Mesenchymal stem cell (in vitro differentiated cells and primary cell): ENCODE measurements around the gene CNTNAP2.

Experiments
- DNase-seq: peaks from one replicate; pipeline ENCODE4 v3.0.0-alpha.2; 2013
- H2AFZ ChIP-seq: one replicate; pipeline ENCODE4 v1.6.1; 2013; ENCODE audit warnings: low read depth, mild to moderate bottlenecking, control low read depth, inconsistent platforms, low read length, moderate library complexity
- H2AK5ac ChIP-seq: 2 replicates; pipeline ENCODE4 v1.6.1; 2013; ENCODE audit warnings: low read length, moderate library complexity, mild to moderate bottlenecking, inconsistent platforms; ENCODE audit not compliant: severe bottlenecking
- H2BK120ac ChIP-seq: one replicate; pipeline ENCODE4 v1.6.1; 2013; ENCODE audit warnings: low read depth, mild to moderate bottlenecking, inconsistent platforms, low read length, moderate library complexity
- H2BK12ac ChIP-seq, 2 experiments: one replicate each; pipeline ENCODE4 v1.6.1; 2013; ENCODE audit warnings: inconsistent platforms in 2 of 2, low read length in 2 of 2, mild to moderate bottlenecking in 2 of 2, moderate library complexity in 2 of 2, control low read depth in 1 of 2
- H2BK15ac ChIP-seq: one replicate; pipeline ENCODE4 v1.6.1; 2013; ENCODE audit warnings: mild to moderate bottlenecking, low read depth, inconsistent platforms; ENCODE audit not compliant: poor library complexity, severe bottlenecking
- H2BK5ac ChIP-seq: 2 replicates; pipeline ENCODE4 v1.6.1; 2013; ENCODE audit warnings: low read depth, mild to moderate bottlenecking, low read length, control low read depth, inconsistent platforms; ENCODE audit not compliant: poor library complexity, severe bottlenecking
- H3K14ac ChIP-seq, 2 experiments: one replicate each; pipeline ENCODE4 v1.6.1; 2013; ENCODE audit warnings: inconsistent platforms in 2 of 2, low read length in 2 of 2, control low read depth in 1 of 2, mild to moderate bottlenecking in 1 of 2, moderate library complexity in 1 of 2
- H3K18ac ChIP-seq, 2 experiments: one replicate each; pipeline ENCODE4 v1.6.1; 2013; ENCODE audit warnings: inconsistent platforms in 2 of 2, low read length in 2 of 2, control low read depth in 1 of 2, low read depth in 1 of 2, mild to moderate bottlenecking in 1 of 2
- H3K23ac ChIP-seq, 2 experiments: one replicate each; pipeline ENCODE4 v1.6.1; 2013; ENCODE audit warnings: inconsistent platforms in 2 of 2, low read length in 2 of 2, mild to moderate bottlenecking in 2 of 2, moderate library complexity in 2 of 2, control low read depth in 1 of 2
- H3K27ac ChIP-seq: 2 replicates; pipeline ENCODE4 v1.5.1; 2013; ENCODE audit warnings: mild to moderate bottlenecking, moderate library complexity, low read length, control low read depth, inconsistent platforms; ENCODE audit not compliant: poor library complexity, severe bottlenecking
- H3K27me3 ChIP-seq, 2 experiments: 2 replicates each; pipeline versions ENCODE4 v1.6.1 to v1.7.0; 2013; ENCODE audit warnings: low read length in 2 of 2, mild to moderate bottlenecking in 2 of 2, moderate library complexity in 2 of 2, control low read depth in 1 of 2, inconsistent platforms in 1 of 2; ENCODE audit not compliant: control insufficient read depth in 1 of 2, insufficient read depth in 1 of 2
- H3K36me3 ChIP-seq, 2 experiments: 2 replicates each; pipeline versions ENCODE4 v1.6.1 to v1.7.0; 2013; ENCODE audit warnings: low read length in 2 of 2, control low read depth in 1 of 2, inconsistent platforms in 1 of 2, low read depth in 1 of 2, mild to moderate bottlenecking in 1 of 2; ENCODE audit not compliant: insufficient read depth in 2 of 2, control insufficient read depth in 1 of 2
- H3K4ac ChIP-seq, 2 experiments: one replicate each; pipeline ENCODE4 v1.6.1; 2013; ENCODE audit warnings: inconsistent platforms in 2 of 2, low read length in 2 of 2, mild to moderate bottlenecking in 2 of 2, moderate library complexity in 2 of 2, control low read depth in 1 of 2, low read depth in 1 of 2
- H3K4me1 ChIP-seq: 2 replicates; pipeline ENCODE4 v1.6.1; 2013; ENCODE audit warnings: low read depth, low read length, control low read depth; ENCODE audit not compliant: control insufficient read depth, insufficient read depth
- H3K4me2 ChIP-seq: 2 replicates; pipeline ENCODE4 v1.6.1; 2013; ENCODE audit warnings: low read length, mild to moderate bottlenecking, inconsistent platforms; ENCODE audit not compliant: poor library complexity, severe bottlenecking
- H3K4me3 ChIP-seq, 2 experiments: 2 replicates each; pipeline versions ENCODE4 v1.5.1 to v1.7.0; 2013; ENCODE audit warnings: low read length in 2 of 2, mild to moderate bottlenecking in 2 of 2, control low read depth in 1 of 2, low read depth in 1 of 2; ENCODE audit not compliant: insufficient read depth in 1 of 2
- H3K79me1 ChIP-seq: replicated peaks from 2 replicates; pipeline ENCODE4 v1.6.1; 2013; ENCODE audit warnings: mild to moderate bottlenecking, control low read depth, low read length, inconsistent platforms; ENCODE audit not compliant: poor library complexity, severe bottlenecking
- H3K9ac ChIP-seq: 2 replicates; pipeline ENCODE4 v1.7.0; 2013; ENCODE audit warnings: mild to moderate bottlenecking, low read length, moderate library complexity
- H3K9me3 ChIP-seq: 2 replicates; pipeline ENCODE4 v1.7.0; 2013; ENCODE audit warnings: mild to moderate bottlenecking, low read length; ENCODE audit not compliant: control insufficient read depth
- H4K8ac ChIP-seq: one replicate; pipeline ENCODE4 v1.6.1; 2013; ENCODE audit warnings: inconsistent platforms, mild to moderate bottlenecking, low read length, moderate library complexity
- H4K91ac ChIP-seq: one replicate; pipeline ENCODE4 v1.6.1; 2013; ENCODE audit warnings: mild to moderate bottlenecking, low read length, inconsistent platforms
- WGBS: methylation state at CpG from one replicate; pipeline ENCODE4 v1.1.7; 2013; ENCODE audit warnings: mixed read lengths; 5-methylcytosine and 5-hydroxymethylcytosine counted together

CNTNAP2 gene

DNA sequence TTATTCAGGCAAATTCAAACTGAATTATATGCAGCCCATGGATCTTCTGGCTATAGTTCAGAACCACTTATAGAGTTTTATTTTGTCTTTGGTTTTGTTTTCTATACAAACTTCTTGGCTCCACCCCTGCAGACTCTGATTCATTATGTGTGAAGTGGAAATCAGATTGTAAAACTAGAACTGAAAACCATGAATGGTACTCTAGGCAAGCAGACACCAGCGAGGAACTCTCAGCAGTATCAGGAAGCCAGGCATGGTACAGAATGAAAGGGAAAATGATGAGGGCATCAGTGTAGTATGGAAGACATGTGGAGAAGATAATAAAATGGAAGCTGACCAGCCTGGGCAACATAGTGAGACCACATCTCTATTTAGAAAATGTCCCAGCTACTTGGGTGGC is 1447.1 kb downstream of the CNTNAP2 start:
- Histone ChIP-seq H2AFZ (no peak overlapping the region), H3K14ac (no peak overlapping the region)

GRCh38 chr7:147564786-147565476 is 1448.3 kb downstream of the CNTNAP2 start:
- H3K36me3 ChIP-seq = no peaks in the 10 kb centered on the region
- no peak overlapping the region for H2AFZ ChIP-seq

More for the DNA sequence above, 1447.1 kb downstream of the CNTNAP2 start:
- Histone ChIP-seq H3K4me1 (no peaks in the 10 kb centered on the region), H3K79me1 (no peaks in the 10 kb centered on the region), H3K4me3 (no peak overlapping the region), H3K18ac (no peak overlapping the region), H3K36me3 (no peaks in the 10 kb centered on the region), H3K9ac (no peak overlapping the region), H3K27me3 (no peaks in the 10 kb centered on the region), H2BK5ac (no peak overlapping the region), H2BK12ac (no peak overlapping the region), H3K4me2 (no peak overlapping the region), H3K23ac (no peak overlapping the region), H2AK5ac (no peak overlapping the region), H3K27ac (no peak overlapping the region), H4K91ac (no peak overlapping the region), H2BK15ac (no peak overlapping the region), H2BK120ac (no peak overlapping the region), H4K8ac (no peak overlapping the region), H3K4ac (no peak overlapping the region), H3K9me3 (no peaks in the 10 kb centered on the region)
- 87% methylated on average over 1 of the region's 1 CpG for WGBS
- DNase-seq = no peak

DNA sequence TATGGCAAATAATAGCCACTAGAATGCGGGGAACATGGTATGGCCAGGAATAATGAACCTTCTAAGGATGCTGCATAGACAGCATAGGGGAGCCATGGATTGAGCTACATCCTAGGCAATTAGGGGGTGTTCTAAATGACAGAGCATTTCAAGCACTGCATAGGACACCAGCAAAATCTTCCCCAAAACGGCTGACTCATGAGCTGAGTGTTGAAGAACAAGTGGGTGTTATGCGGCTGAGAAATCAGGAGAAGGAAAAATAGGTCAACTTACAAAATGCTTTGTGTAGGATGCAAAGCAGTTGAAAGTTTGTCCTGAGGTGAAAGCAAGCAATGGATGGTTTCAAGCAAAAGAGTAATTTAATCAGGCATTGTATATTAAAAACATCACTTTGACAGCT is 1450.4 kb downstream of the CNTNAP2 start:
- Histone ChIP-seq H3K27me3 (no peaks in the 10 kb centered on the region), H3K4me3 (no peak overlapping the region), H3K27ac (no peak overlapping the region), H2BK5ac (no peak overlapping the region), H2AK5ac (no peak overlapping the region), H2AFZ (no peak overlapping the region), H3K4ac (no peak overlapping the region), H4K8ac (no peak overlapping the region), H2BK12ac (no peak overlapping the region), H3K14ac (no peak overlapping the region), H3K79me1 (no peaks in the 10 kb centered on the region), H3K4me2 (no peak overlapping the region), H3K4me1 (no peaks in the 10 kb centered on the region), H3K36me3 (no peaks in the 10 kb centered on the region), H4K91ac (no peak overlapping the region), H3K9me3 (no peaks in the 10 kb centered on the region), H2BK120ac (no peak overlapping the region), H3K9ac (no peak overlapping the region), H3K23ac (no peak overlapping the region), H3K18ac (no peak overlapping the region), H2BK15ac (no peak overlapping the region)
- no peak for DNase-seq
- 85% methylated on average over 3 of the region's 3 CpGs for WGBS

More at GRCh38 chr7:147564786-147565476, 1448.3 kb downstream of the CNTNAP2 start:
- Histone ChIP-seq H3K14ac (no peak overlapping the region), H3K27me3 (no peaks in the 10 kb centered on the region), H3K9me3 (no peaks in the 10 kb centered on the region), H3K4me2 (no peak overlapping the region), H4K8ac (no peak overlapping the region), H3K18ac (no peak overlapping the region), H2BK15ac (no peak overlapping the region), H3K79me1 (no peaks in the 10 kb centered on the region), H4K91ac (no peak overlapping the region), H3K23ac (no peak overlapping the region), H2BK12ac (no peak overlapping the region), H3K4me3 (no peak overlapping the region), H2AK5ac (no peak overlapping the region), H3K4me1 (no peaks in the 10 kb centered on the region), H3K9ac (no peak overlapping the region), H2BK120ac (no peak overlapping the region), H3K4ac (no peak overlapping the region), H2BK5ac (no peak overlapping the region), H3K27ac (no peak overlapping the region)
- no peak for DNase-seq
- WGBS = 70% methylated on average over 4 of the region's 4 CpGs

- H2BK12ac ChIP-seq = no peak overlapping the region
- H4K91ac ChIP-seq = no peak overlapping the region
- H3K4ac ChIP-seq = no peak overlapping the region
- H2BK15ac ChIP-seq = no peak overlapping the region
- no peak overlapping the region for H3K23ac ChIP-seq
- no peak overlapping the region for H2AFZ ChIP-seq
- H3K4me1 ChIP-seq = no peaks in the 10 kb centered on the region
- H3K27me3 ChIP-seq = no peaks in the 10 kb centered on the region
- no peak overlapping the region for H4K8ac ChIP-seq
- DNase-seq = no peak
- no peak overlapping the region for H3K4me2 ChIP-seq
- H3K27ac ChIP-seq = no peak overlapping the region
- 100% methylated on average over 1 of the region's 6 CpGs for WGBS
- no peak overlapping the region for H3K14ac ChIP-seq
- H2BK5ac ChIP-seq = no peak overlapping the region
- no peaks in the 10 kb centered on the region for H3K9me3 ChIP-seq
- H3K79me1 ChIP-seq = no peaks in the 10 kb centered on the region
- H2BK120ac ChIP-seq = no peak overlapping the region
- H3K36me3 ChIP-seq = no peaks in the 10 kb centered on the region
- H3K9ac ChIP-seq = no peak overlapping the region
- no peak overlapping the region for H3K18ac ChIP-seq
- no peak overlapping the region for H3K4me3 ChIP-seq
- no peak overlapping the region for H2AK5ac ChIP-seq
Observed at GRCh38 chr7:147569116-147569913, 1452.7 kb downstream of the CNTNAP2 start.
